Measurements from ENCODE around the gene ECE1.
A peak's percentile ranks its signal among the peaks of the same experiment; 100 is the strongest.

Gene ECE1

DNA sequence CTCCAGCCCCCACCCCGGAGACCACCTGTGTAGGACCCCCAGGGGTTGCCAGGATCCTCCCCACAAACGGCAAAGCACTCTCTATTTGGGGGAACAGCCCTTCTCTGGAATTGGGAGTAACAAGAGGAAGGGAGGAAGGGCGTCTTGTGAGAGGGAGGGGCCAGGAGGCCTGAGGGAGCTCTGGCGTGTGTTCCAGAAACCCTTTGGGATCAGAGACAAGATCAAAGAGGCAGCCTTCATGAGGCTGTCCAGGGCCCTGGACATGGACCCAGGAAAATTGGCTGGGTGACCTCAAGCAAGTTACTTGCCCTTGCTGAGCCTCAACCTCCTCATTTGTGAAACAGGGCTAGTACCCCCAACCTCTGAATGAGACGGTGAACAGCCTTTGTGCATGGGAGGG, 18.1 kb upstream of the ECE1 start:
- DNase-seq (ENCODE audit: low spot score): no peak

DNA sequence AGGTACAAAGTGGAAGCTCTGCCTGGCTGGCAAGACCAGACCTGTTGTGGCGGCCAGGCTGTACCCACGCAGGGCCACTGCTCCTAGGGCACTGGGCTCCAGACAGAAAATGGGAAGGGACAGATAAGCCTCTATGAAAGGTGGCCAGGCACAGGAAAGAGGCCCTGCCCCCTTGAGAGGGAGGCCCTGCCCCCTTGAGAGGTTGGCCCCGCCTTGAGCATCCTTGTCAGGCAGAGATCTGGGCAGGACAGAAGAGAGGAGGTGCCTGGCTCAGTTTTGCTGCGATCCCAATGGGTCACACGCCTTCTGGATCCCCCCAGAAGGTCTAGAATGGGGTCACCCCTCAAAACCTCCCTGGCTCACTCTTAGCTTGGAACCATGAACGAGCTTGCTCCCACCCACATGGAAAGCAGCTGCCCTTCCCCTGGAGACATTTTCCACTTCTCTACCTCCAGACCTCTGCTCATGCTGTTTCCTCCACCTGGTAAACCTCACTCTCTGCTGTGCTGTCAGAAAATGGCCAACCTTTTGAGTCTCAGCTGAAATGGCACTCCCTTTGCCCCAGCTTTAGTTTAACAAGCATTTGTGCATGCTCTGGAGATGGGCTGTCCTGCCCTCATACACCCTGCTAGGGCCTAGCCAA, 17.5 kb upstream of the ECE1 start:
- no peak for DNase-seq (ENCODE audit: low spot score)

DNA sequence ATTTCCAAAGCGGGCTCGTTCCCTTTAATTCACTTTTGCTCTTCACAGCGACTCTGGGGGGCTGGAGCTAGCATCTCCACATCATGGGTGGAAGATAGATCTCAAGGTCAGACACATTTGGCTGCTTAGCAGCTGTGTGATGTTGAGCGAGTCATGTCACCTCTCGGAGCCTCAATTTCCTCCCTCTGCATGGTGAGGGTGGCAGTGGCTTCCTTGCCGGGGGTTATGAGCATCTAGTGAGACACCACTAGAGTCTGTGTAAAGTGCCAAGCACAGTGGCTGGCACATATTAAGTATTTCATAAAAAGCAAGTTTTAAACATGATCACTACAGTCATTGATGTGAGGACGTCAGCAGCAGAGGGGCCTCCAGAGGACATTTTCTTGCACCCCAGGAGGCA, 16.9 kb upstream of the ECE1 start:
- DNase-seq (ENCODE audit: low spot score): no peak

DNA sequence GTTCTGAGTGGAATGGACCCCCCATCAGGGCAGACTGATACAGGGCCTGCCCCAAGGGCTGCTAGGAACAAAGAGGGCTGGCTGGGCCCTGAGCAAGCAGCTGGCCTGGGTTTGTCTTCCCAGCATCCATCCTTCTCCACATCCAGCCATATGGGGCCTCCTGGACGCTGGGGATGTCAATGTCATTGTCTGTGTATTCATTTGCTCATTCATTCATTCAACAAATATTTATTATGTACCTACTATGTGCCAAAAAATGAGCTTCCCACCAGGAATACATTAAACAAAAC, 15.6 kb upstream of the ECE1 start:
- DNase-seq (ENCODE audit: low spot score): no peak

DNA sequence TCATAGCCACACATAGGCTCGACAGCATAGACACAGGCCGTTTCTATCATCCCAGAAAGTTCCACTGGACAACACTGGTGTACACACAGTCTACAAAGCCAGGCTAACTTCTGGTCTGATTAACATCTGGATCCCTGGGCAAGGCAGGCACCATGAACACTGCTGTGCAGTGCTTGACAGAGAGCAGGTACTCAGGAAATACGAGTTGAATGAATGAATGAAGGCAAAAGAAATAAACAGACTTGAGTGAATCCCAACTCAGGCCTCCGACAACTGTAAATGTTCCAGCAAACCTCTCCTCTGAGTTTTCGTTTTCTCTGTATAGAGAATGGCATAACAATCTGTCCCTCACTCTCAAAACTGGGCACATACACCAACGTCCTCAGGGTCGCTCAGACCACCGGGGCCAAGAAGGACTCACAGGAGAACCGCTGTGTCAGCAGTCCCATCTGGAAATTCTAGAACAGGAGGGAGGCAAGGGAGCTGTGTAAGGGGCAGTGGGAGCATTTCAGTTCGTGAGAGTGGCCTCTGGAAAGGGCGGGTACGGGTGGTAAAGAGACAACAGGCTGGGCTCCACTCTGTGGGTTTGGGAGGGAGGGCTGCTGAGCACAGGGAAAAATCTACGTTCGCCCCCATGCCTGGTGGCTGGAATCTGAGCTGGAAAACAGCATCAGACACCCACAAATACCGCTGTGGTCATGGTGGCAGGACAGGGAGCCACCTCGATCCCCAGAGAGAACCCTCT, 15.1 kb upstream of the ECE1 start:
- no peak for DNase-seq (ENCODE audit: low spot score)

DNA sequence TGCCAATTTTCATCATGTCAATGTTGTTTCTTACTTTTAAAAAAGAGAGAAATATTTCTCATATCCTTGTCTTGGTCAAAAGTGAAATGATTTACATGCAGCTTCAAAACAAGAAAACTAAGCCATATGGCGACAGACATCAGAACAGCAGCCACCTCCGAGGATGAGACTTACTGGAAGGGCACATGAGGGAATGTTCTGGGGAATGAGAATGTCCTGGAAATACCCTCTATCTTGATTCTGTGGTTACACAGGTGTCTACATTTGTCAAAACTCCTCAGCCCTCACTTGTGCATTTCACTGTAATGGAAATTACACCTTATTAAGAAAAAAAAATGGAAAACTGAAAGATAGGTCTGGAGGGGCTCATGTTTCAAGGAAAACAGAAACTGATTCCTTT, 14.2 kb upstream of the ECE1 start:
- DNase-seq (ENCODE audit: low spot score): no peak

DNA sequence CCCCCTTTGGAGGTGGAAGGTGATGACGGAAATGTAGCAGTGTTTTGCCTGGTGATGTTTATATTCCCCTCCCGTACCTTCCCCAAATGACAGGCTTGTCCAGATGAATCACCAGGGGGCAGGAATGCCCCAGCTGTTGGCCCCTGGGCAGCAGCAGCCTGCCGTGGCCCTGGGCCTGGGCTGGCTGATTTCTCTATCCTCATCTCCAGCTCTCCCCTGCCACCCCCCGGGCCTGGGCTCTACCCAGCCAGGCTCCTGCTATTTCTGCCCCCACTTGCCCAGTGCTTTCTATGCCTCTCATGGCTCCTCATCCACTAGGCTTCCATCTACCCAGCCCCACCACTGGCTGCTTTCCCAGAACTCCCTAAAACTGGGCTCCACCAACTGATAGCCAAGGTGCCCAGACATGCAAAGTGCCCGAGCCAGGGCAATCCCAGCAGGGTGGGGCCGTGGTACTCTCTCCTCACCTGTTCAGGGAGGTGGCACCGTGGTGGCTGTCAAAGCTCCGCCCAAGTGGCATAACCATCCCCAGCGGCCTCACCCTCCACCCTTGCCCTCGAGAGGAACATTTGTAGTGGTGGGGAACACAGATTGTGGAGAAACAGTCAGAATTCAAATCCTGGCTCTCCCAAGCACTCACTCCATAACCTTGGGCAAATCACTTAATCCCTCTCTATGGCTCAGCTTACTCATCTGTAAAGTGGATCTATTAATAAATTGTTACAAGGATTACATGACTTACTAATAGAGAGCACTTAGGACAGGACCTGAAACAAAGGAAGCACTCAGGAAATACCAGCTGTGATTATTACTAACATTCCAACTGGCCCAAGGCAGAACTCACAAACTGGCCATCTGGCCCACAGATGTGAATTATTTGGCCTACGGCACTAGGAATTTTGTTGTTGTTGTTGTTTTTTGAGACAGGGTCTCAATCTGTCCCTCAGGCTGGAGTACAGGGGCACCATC, 12.8 kb upstream of the ECE1 start:
- no peak for DNase-seq (ENCODE audit: low spot score)

DNA sequence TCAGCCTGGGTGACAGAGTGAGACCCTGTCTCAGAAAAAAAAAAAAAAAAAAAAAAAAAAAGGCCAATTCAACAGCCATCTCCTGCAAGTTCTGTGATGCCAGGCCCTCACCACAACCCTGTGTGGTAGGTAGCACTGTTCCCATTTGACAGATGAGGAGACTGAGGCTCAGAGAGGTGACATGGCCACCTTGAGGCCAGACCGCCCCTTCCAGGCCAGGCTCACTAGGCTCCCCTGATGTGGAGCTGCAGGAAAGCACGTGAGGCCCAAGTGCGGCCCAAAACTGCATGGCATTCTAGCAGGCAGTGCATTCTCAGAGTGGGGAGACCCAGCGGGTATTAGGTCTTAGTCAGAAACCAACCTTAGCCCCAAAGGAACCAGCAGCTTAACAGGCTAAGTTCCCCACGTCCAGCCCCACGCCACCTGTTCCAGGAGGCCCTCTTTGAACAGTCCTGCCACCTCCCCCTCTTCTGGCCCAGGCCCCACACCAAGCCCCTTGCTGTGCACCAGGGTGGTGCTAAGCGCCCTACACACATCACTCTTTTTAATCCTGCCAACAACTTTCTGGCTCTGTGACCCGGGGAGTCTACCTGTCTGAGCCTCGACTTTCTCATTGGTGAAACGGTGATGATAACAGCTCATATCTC, 11.7 kb upstream of the ECE1 start:
- no peak for DNase-seq (ENCODE audit: low spot score)

DNA sequence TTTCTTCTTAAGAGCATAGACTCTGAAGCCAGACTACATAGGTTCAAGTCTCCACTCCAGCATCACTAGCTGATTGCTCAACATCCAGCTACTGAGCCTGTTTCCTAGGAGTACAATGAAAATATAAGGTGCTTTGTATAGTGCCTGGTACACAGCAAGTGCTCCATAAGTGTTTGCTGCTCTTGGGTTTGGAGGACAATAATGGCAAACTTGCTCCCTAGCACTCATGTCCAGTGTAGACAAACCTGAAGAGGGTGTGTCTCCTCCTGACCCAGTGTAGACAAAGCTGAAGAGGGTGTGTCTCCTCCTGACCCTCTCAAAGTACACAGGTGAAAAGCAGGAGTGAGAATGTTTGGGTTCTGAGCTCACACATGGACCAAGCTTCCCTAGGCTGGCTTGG, 10.5 kb upstream of the ECE1 start:
- no peak for DNase-seq (ENCODE audit: low spot score)

DNA sequence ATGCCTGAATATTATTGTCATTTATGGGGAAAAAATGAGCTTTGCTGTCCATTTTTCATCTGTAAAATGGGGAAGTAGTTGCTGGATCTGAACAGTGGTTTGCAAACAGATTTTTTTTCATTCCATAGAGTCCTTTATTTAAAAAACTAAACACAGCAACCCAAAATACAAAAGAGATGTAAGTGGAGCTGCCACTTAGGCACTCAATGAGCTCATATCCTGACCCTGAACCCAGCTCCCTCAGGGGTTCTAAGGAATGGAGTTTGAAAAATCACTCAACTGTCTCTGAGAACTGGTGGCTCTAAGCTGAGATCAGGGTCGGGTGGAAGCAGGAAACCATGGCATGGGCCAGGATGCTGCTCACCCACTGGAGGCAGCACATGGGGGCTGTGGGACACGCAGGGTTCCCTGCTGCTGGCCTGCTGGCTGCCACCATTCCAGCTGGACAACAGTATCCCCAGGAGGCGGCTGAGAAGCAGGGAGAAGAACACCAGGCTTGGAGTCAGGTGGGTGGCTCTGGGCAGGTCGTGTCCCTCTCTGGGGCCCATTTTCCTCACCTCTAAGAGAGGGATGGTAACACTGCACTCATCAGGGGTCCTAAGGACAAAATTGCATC, 9.6 kb upstream of the ECE1 start:
- no peak for DNase-seq (ENCODE audit: low spot score)

DNA sequence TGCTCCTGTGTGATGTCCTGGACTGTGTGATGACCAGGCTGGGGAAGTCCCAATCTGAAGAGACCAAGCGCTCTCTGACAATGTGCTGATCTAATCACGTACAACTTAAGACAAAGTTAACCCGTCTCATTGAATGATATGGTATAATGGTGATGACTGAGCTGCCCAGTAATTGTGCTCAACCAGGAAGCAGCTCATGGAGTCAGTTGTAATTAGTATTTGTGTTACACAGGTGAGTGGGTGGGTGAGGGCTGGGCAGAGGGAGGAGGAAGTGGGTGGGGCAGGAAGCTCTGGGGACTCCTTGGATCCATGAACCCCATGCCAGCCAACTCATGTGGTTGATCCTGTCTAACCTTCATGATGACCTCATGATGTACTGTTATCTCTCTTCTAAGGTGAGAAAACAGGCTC, 8.7 kb upstream of the ECE1 start:
- DNase-seq (ENCODE audit: low spot score): no peak

DNA sequence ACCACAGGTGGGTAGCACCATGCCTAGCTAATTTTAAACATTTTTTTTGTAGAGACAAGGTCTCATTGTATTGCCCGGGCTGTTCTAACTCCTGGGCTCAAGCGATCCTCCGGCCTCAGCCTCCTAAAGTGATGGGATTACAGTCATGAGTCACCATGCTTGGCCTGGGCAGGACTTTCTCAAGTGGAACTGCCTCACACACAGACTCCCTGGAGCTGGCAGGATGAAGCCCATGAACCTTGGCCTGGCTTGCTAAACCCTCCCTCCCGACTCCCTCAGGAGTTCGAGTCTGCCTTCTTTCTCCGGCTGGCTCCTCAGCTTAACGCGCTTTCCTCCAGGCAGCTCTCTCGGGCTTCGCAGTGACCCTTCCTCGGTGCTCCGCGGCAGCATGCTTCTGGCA, 7.7 kb upstream of the ECE1 start:
- no peak for DNase-seq (ENCODE audit: low spot score)

DNA sequence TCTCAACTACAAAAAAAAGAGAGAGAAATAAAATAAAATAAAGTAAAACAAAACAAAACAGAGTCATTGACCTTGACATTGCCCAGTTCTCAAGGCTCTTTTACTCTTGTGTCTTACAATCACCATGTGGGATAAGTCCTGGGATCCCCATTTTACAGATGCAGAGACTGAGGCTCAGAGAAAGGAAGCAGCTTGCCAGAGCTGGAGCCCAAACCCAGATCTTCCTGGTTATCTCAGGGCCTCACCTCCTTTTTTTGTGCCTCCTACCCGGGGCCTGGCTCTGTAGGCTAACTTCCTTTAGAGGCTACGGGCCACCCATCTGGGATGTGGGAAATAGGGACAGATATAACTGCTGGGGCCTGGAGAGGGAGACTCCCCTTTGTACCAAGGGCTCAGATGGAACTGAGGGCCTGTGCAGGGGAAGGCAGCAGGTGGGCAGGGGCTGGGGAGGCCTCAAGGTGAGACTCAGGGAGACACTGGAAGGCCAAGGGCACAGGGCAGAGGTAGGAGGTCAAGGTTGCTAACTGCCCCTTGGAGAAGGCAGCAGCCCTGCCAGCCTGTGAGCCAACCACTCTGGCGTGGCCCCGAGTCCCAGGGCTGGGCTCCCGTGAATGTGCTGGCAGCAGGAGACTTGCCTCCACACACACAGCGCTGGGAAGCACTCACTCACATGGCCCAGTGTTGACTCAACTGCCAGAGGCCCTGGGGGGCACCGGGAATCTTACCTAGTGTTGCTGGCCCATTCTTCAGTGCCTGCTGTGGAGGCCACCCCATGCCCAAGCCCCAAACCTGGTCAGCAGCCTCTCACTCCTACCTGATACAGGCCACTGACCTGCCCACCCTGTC, 6.5 kb upstream of the ECE1 start:
- no peak for DNase-seq (ENCODE audit: low spot score)

DNA sequence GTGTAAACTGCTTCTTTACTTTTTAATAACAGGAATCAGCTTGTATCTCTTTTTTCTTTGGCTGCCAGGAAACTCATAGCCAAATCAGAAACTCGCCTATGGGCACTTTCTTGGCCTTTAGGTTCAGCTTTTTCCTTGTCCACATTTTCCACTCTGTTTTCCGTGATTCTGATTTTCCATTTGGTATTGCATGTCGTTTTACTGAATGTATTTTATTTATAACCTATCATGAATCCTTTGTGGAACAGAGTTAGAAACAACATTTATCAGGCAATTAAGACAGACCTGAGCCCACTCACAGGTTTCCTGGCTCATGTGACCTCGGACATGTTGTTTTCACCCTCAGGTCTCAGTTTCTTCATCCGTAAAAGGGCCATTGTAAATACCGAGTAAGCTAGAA, 5.3 kb upstream of the ECE1 start:
- no peak for DNase-seq (ENCODE audit: low spot score)

DNA sequence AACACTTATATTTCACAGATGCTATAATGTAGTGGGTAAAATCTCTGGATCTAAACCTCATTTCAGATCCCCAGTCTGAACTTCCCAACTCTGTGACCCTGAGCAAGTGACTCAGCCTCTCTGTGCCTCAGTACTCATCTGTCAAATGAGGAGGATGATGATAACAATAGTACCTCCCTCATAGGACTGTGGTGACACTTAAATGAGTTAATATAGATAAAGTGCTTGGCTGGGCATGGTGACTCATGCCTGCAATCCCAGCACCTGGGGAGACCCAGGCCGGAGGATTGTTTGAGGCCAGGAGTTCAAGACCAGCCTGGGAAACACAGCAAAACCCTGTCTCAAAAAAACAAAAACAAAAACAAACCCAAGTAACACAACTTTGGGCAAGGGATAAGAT, 4.7 kb upstream of the ECE1 start:
- peak; percentile 34 for DNase-seq (ENCODE audit: low spot score)

DNA sequence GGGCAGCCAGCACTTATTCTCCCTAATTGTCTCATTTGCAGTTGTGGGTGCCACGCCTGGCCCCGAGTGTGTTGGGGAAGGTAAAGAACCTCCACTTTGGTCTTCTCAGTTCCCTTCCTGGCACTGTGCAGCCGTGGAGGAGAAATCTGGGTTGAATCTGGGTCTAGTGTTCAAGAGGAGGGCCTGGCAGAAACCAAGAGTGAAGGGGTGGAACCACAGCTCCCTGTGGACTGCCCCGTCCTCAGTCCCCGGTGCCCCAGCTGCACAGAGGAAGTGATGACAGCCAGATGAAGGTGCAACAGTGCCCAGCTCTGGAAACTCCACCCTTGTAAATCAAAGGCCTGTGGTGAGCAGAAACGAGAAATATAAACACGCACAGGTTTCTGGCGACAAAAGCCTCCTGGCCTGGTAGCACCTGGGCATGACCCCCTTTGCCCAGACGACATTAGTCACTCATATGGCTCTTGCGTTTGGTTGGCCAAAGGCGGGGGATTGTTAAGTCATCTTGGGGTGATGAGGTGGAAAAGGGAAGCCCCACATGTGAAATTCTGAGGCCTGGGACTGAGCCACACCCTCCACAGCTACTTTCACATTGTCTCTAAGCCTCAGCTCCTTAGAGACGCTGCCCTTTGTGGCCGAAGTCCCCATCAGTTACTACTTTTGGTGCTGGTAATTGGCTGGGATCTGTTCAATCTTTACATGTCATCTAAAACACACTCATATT, 4.2 kb upstream of the ECE1 start:
- DNase-seq (ENCODE audit: low spot score): peak; percentile 93

DNA sequence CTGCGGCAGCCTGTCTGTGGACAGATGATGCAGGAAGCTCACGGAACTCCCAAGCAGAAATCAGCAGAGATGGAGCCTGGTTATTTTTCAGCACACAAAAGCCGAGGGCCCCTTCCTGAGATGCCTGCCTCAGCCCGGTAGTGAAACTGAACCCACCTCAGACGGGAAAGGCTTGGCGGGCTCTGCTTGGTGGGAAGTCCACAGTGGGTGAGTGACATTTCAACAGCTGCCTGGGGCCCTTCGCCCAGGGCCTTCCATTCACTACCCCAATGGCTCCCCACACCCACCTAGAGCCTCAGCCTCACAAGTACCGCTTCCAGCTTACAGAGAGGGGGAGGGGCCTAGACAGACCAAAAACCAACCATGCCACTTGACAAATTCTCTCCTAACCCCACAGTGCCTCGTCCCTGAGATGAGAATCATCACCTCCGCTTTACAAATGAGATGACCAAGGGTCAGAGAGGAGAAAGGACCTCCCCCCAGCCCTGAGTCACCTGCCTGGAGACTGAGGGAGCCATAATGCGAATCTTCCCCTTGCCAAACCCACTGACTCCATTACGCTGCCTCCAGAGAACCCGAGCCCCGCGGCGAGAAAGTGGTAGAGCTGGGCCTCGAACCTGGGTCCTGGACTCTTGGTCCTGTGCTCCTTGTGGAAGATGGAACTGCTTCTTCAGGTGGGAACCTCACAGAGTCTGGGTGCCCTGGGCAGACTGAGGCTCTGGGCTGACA, 3.4 kb upstream of the ECE1 start:
- DNase-seq (ENCODE audit: low spot score): peak; percentile 65

DNA sequence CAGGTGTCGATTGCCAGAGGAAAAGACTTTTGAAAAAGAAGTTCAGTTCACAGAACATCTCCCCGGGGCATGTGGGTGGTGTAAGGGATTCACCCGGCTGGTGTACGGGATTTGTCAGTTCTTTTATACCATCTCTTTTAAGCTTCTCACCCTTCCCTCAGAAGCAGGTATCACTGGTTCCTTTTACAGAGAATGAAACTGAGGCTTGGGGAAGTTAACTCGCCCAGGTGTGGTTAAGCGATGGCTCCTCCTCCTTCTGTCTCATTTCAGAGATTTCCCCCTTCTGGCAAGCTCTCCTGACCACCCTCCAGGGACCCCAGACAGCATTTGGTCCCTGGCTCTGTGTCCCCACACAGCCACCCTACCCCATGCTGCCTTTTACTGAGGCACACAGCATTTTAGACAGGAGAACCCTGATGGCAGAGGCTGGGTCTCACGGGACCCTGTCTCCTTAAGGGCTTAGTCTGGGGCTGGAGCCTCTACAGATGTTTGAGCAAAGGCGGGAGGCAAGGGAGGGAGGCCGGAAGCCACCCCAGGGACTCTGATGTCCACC, 2.8 kb upstream of the ECE1 start:
- peak; percentile 85 for DNase-seq (ENCODE audit: low spot score)

DNA sequence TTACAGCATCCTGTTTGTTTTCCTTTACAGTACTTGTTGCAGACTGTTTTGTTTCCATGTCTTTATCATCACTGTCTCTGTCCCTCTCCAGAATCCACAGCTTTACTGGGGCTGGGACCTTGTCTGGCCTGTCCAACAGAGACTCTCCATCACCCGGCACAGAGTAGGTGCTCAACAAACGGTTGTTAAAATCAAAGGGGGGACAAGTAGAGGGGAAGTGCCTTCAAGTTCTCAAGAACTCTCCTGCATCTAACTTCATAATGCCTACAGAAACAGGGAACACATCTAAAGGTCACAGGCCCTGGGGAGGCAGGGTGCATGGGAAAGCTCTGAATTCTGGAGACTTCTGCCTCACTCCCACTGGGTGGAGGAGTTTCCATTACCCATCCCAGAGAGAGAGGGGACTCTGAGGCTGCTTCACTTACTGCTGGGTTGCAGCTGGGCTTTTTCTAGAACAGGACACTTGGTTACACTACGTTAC, 2.3 kb upstream of the ECE1 start:
- no peak for DNase-seq (ENCODE audit: low spot score)
